H1 (cell line): ENCODE data around the gene HOXB3. TPM values are rescaled to one million over a fixed set of nuclear protein-coding genes. Genes with fewer than 3 reads are reported as not detected.

Source experiments
- CTCF ChIA-PET: fragments of 300-600 bp; sonication (Branson Sonifier 250); formaldehyde crosslinking; loops from one replicate; lab custom pipeline; 2021; ENCODE audit not compliant: partially characterized antibody; lab: Charles Lee
- POLR2A ChIA-PET: fragments of 300-600 bp; sonication (Branson Sonifier 250); formaldehyde crosslinking; loops from one replicate; lab custom pipeline; 2021; ENCODE audit warnings: inconsistent platforms; ENCODE audit not compliant: partially characterized antibody; lab: Charles Lee
- DNase-seq, 2 experiments: peaks; one replicate each; pipeline versions ENCODE4 v3.0.0 to v3.0.0-alpha.2; 2010 to 2022; ENCODE audit warnings: low spot score in 2 of 2, low read depth in 1 of 2, mixed read lengths in 1 of 2
- FAIRE-seq: peaks from 2 replicates; lab custom pipeline; 2011; peaks lifted over from hg19 to GRCh38; lab: Jason Lieb, UNC
- H2AFZ ChIP-seq: 2 replicates; pipeline ENCODE4 v1.8.1; 2012; ENCODE audit warnings: low read length, inconsistent platforms
- H2AK5ac ChIP-seq: 2 replicates; pipeline ENCODE4 v1.6.1; 2013; ENCODE audit warnings: low read depth, low read length
- H2BK120ac ChIP-seq: replicated peaks from 2 replicates; pipeline ENCODE3; 2013; ENCODE audit warnings: low read depth, low read length, inconsistent platforms
- H2BK12ac ChIP-seq: 2 replicates; pipeline ENCODE4 v1.6.1; 2013; ENCODE audit warnings: low read depth, low read length
- H2BK15ac ChIP-seq: 2 replicates; pipeline ENCODE4 v1.6.1; 2013; ENCODE audit warnings: low read length
- H2BK20ac ChIP-seq: 2 replicates; pipeline ENCODE4 v1.6.1; 2013; ENCODE audit warnings: low read length
- H2BK5ac ChIP-seq: 2 replicates; pipeline ENCODE4 v1.6.1; 2013; ENCODE audit warnings: low read depth, low read length
- H3K14ac ChIP-seq: 2 replicates; pipeline ENCODE4 v1.6.1; 2013; ENCODE audit warnings: inconsistent platforms; ENCODE audit not compliant: insufficient read length
- H3K18ac ChIP-seq: 2 replicates; pipeline ENCODE4 v1.6.1; 2013; ENCODE audit warnings: low read length; ENCODE audit errors: extremely low read depth
- H3K23ac ChIP-seq: 2 replicates; pipeline ENCODE4 v1.6.1; 2013; ENCODE audit warnings: inconsistent platforms; ENCODE audit not compliant: insufficient read length
- H3K23me2 ChIP-seq: 2 replicates; pipeline ENCODE4 v1.6.1; 2013; ENCODE audit warnings: low read depth, low read length
- H3K27ac ChIP-seq: 2 replicates; pipeline ENCODE4 v1.6.1; 2011; ENCODE audit warnings: low read depth, low read length, inconsistent platforms
- H3K27me3 ChIP-seq, 4 experiments: replicated peaks in 1 of 4; 1 replicate in 1 of 4; 2 replicates in 3 of 4; pipeline versions ENCODE4 v1.6.1 to v1.8.1; 2011 to 2013; ENCODE audit warnings: low read length in 3 of 4, mild to moderate bottlenecking in 3 of 4, inconsistent platforms in 2 of 4, mixed read lengths in 2 of 4, moderate library complexity in 1 of 4; ENCODE audit not compliant: control insufficient read depth in 3 of 4, insufficient read depth in 3 of 4; ENCODE audit errors: extremely low read depth in 1 of 4
- H3K36me3 ChIP-seq, 4 experiments: 2 replicates each; pipeline versions ENCODE4 v1.6.1 to v1.8.1; 2011 to 2013; ENCODE audit warnings: mild to moderate bottlenecking in 4 of 4, low read length in 3 of 4, moderate library complexity in 2 of 4, control low read depth in 1 of 4, inconsistent platforms in 1 of 4; ENCODE audit not compliant: insufficient read depth in 4 of 4, control insufficient read depth in 2 of 4
- H3K4ac ChIP-seq: replicated peaks from 2 replicates; pipeline ENCODE3; 2013; ENCODE audit warnings: low read length, low read depth, mixed read lengths, inconsistent platforms; ENCODE audit not compliant: insufficient read length
- H3K4me1 ChIP-seq, 4 experiments: replicated peaks in 1 of 4; 1 replicate in 1 of 4; 2 replicates in 3 of 4; pipeline versions ENCODE4 v1.6.1 to v1.8.1; 2011 to 2013; ENCODE audit warnings: low read length in 3 of 4, inconsistent platforms in 2 of 4, mixed read lengths in 1 of 4; ENCODE audit not compliant: insufficient read depth in 4 of 4, control insufficient read depth in 3 of 4
- H3K4me2 ChIP-seq, 2 experiments: 2 replicates each; pipeline versions ENCODE4 v1.6.1 to v1.8.1; 2011 to 2013; ENCODE audit warnings: low read depth in 2 of 2, low read length in 2 of 2, control low read depth in 1 of 2, inconsistent platforms in 1 of 2, mild to moderate bottlenecking in 1 of 2; ENCODE audit not compliant: insufficient read depth in 1 of 2
- H3K4me3 ChIP-seq, 4 experiments: fragments of 200-600, 300-600 bp in 1 of 4; sonication (generic), shearing (Covaris generic), sonication (Bioruptor Twin) in 1 of 4; 2 replicates each; pipeline versions ENCODE4 v1.5.1 to v1.8.1; 2011 to 2016; ENCODE audit warnings: low read length in 4 of 4, low read depth in 3 of 4, control low read depth in 2 of 4, inconsistent platforms in 2 of 4, mild to moderate bottlenecking in 2 of 4, mixed read lengths in 1 of 4, moderate library complexity in 1 of 4; ENCODE audit not compliant: insufficient read depth in 2 of 4; ENCODE audit errors: extremely low read depth in 1 of 4
- H3K56ac ChIP-seq: replicated peaks from 2 replicates; pipeline ENCODE3; 2013; ENCODE audit warnings: low read depth, mild to moderate bottlenecking, mixed read lengths, low read length, inconsistent platforms; ENCODE audit not compliant: insufficient read length
- H3K79me1 ChIP-seq: 2 replicates; pipeline ENCODE4 v1.6.1; 2013; ENCODE audit warnings: low read depth, low read length, control low read depth
- H3K79me2 ChIP-seq, 2 experiments: 2 replicates each; pipeline versions ENCODE4 v1.6.1 to v1.8.1; 2012 to 2013; ENCODE audit warnings: low read length in 2 of 2, mild to moderate bottlenecking in 2 of 2, inconsistent platforms in 1 of 2; ENCODE audit not compliant: insufficient read depth in 2 of 2, control insufficient read depth in 1 of 2
- H3K9ac ChIP-seq, 4 experiments: replicated peaks in 1 of 4; 1 replicate in 1 of 4; 2 replicates in 3 of 4; pipeline versions ENCODE4 v1.6.1 to v1.8.1; 2011 to 2013; ENCODE audit warnings: low read depth in 3 of 4, low read length in 3 of 4, control low read depth in 2 of 4, mild to moderate bottlenecking in 2 of 4, moderate library complexity in 2 of 4, inconsistent platforms in 1 of 4; ENCODE audit errors: extremely low read depth in 1 of 4
- H3K9me3 ChIP-seq, 2 experiments: 2 replicates each; pipeline versions ENCODE4 v1.6.1 to v1.8.1; 2012 to 2013; ENCODE audit warnings: mild to moderate bottlenecking in 2 of 2, moderate library complexity in 2 of 2, control low read depth in 1 of 2, inconsistent platforms in 1 of 2, low read depth in 1 of 2, low read length in 1 of 2, mixed read lengths in 1 of 2; ENCODE audit not compliant: insufficient read depth in 2 of 2
- H4K20me1 ChIP-seq, 2 experiments: replicated peaks in 1 of 2; 2 replicates each; pipeline versions ENCODE3 to v1.8.1; 2011 to 2013; ENCODE audit warnings: inconsistent platforms in 2 of 2, low read length in 2 of 2, mild to moderate bottlenecking in 1 of 2; ENCODE audit not compliant: insufficient read depth in 2 of 2, control insufficient read depth in 1 of 2
- H4K5ac ChIP-seq: 2 replicates; pipeline ENCODE4 v1.6.1; 2013; ENCODE audit warnings: low read length, low read depth, mixed read lengths, inconsistent platforms; ENCODE audit not compliant: insufficient read length
- H4K8ac ChIP-seq: 2 replicates; pipeline ENCODE4 v1.8.0; 2013; ENCODE audit warnings: mild to moderate bottlenecking, moderate library complexity, low read length, inconsistent platforms; ENCODE audit not compliant: insufficient read depth; ENCODE audit errors: extremely low read depth
- H4K91ac ChIP-seq: replicated peaks from 2 replicates; pipeline ENCODE3; 2013; ENCODE audit warnings: low read length, mixed read lengths, inconsistent platforms; ENCODE audit not compliant: insufficient read length
- CREB1 ChIP-seq: IDR thresholded peaks from 2 replicates; pipeline ENCODE4 v1.6.1; 2012; ENCODE audit warnings: inconsistent platforms
- GTF2F1 ChIP-seq: IDR thresholded peaks from 2 replicates; pipeline ENCODE4 v1.6.1; 2012; ENCODE audit warnings: low read depth, low read length, improper control_type of control experiment, borderline replicate concordance
- PHF8 ChIP-seq: fragments of 200-600 bp; sonication (generic); conservative IDR thresholded peaks from 2 replicates; pipeline ENCODE4 v1.7.1; 2012; ENCODE audit warnings: low read depth, mild to moderate bottlenecking, inconsistent platforms, low read length, moderate library complexity
- TBP ChIP-seq: IDR thresholded peaks from 2 replicates; pipeline ENCODE4 v1.6.1; 2011; ENCODE audit warnings: low read depth, low read length, improper control_type of control experiment
- WGBS, 2 experiments: shearing (Covaris generic) in 1 of 2; methylation state at CpG; one replicate each; pipeline versions ENCODE4 v1.1.6 to v1.1.7; 2013 to 2015; ENCODE audit warnings: low lambda C conversion rate in 2 of 2, mixed read lengths in 2 of 2, inconsistent platforms in 1 of 2, low coverage in 1 of 2, missing lambda C conversion rate in 1 of 2; ENCODE audit not compliant: insufficient replicate concordance in 2 of 2, insufficient coverage in 1 of 2, insufficient read length in 1 of 2; ENCODE audit errors: extremely low coverage in 1 of 2, missing lambda C conversion rate in 1 of 2; 5-methylcytosine and 5-hydroxymethylcytosine counted together
- polyA plus RNA-seq, 7 experiments: library from polyadenylated mRNA; depleted of rRNA in 3 of 7; stranded (reverse) in 5 of 7; unstranded in 2 of 7; fragments of >200 nt in 5 of 7; fragments of 200-250 nt in 2 of 7; gene quantifications; 1 replicate in 5 of 7; 2 replicates in 1 of 7; 4 replicates in 1 of 7; pipeline versions ENCODE4 v1.2.1 to v1.2.3, GENCODE V29; 2011 to 2013; ENCODE audit warnings: missing spikeins in 2 of 7, mixed read lengths in 2 of 7
- total RNA-seq: library from RNA; stranded (reverse); fragmentation: NEBNext Ultra II Directional; extraction: Animal tissue kit (Norgen Biotek cat#: 25700); gene quantifications from 2 replicates; pipeline ENCODE4 v1.2.1, GENCODE V29; 2021

HOXB3 gene
- total and polyA plus RNA-seq, 2 of the 8 experiments (the other 6 are each of a cell fraction or from before 2014, with no cell fraction given), result not detected

DNA sequence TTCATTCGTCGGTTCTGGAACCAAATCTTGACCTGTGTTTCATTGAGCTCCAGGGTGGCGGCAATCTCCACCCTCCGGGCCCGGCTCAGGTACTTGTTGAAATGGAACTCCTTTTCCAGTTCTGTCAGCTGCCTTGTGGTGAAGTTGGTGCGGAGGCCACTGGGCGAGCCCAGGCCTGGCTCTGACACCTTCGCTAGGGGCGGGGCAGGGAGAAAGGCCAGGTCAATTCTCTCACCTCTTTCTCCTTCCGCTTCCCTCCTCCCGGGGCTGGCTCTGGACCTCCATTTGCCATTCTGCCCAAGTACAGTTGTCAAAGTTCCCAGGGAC is 60.4 kb downstream of the HOXB3 start:
- Histone ChIP-seq H3K9me3 (no peaks in the 10 kb centered on the region), H3K27me3 (peaks cover 68 to 100% (median 92%) of the 10 kb centered on the region in 4 experiments), H3K4me1 (peaks cover 0 to 20% (median 10%) of the 10 kb centered on the region in 4 experiments; a peak in 6 of 7 replicates), H3K18ac (no peak overlapping the region), H3K56ac (no peak overlapping the region), H4K8ac (no peak overlapping the region), H2BK12ac (0 out of 2 replicates have a peak overlapping the region, but pooled peaks have one; percentile 23), H3K14ac (no peak overlapping the region), H3K4me3 (no peak overlapping the region), H4K91ac (no peak overlapping the region), H3K23ac (no peak overlapping the region), H3K36me3 (no peaks in the 10 kb centered on the region), H3K27ac (no peak overlapping the region), H3K4ac (no peak overlapping the region), H3K4me2 (no peak overlapping the region), H3K79me2 (no peaks in the 10 kb centered on the region), H4K5ac (no peak overlapping the region), H2AFZ (no peak overlapping the region), H2BK15ac (no peak overlapping the region), H3K23me2 (peaks cover 5% of the 10 kb centered on the region; the same call in 1 of the 2 replicates), H3K9ac (no peak overlapping the region), H2BK20ac (peak overlapping the region; percentile 55; the same call in 1 of the 2 replicates), H2AK5ac (no peak overlapping the region), H4K20me1 (peaks cover 6 to 11% of the 10 kb centered on the region in 2 experiments), H2BK5ac (no peak overlapping the region), H2BK120ac (no peak overlapping the region), H3K79me1 (no peaks in the 10 kb centered on the region)
- ChIA-PET POLR2A (interaction anchor here (0.6 to 1.2 kb wide), 3 partner anchors 10 to 1796 kb away, joined by 3 to 5 read pairs (median 4); no protein-coding TSS in a partner anchor), CTCF (interaction anchor here (0.7 to 3.1 kb wide), 8 partner anchors 20 to 89 kb away, joined by 3 to 14 read pairs (median 4); partner anchors contain the start of gene HOXB5)
- TF ChIP-seq CREB1 (no peak), TBP (no peak), PHF8 (no peak), GTF2F1 (no peak)
- no peak for DNase-seq
- no peak for FAIRE-seq
- WGBS, 2 experiments, result 51% methylated on average over 11 of the region's 11 CpGs; no CpG with 5 or more reads in 1 of the 2 experiments
